Measurements from ENCODE around the gene GAPDH.
"Not testable (repeated sequence)": the region's sequence is repeated elsewhere in the genome, so short reads cannot be mapped to it uniquely, and the experiment has no call there.

Gene GAPDH

DNA sequence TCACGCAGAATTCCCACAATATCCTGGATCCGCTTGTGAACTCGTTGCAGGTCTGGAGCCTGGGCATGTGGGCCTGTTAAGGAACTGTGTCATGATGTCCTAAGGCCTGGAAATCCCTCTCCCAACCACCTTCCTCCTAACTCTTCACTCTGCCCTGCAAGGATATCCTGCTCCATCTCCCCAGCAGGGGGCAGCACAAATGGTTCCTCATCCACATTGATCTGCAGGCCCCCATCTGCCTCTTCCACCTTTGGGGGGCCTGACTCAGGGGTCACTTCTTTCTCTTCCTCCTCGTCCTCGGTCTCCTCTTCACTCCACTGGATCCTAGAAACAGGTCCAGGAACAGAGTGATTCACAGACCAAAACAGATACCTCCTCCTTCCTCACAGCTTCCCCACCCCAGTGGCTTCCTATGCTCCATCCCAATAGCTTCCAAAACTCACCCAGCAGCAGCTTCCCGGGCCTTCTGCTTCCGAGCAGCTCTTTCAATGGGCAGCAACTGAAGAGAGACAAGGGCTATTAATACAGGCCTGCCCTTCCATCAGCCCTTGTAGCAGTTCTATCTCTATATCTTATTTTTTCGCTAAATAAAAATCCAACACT, 29.2 kb downstream of the GAPDH start:
- peak; percentile 82 for DNase-seq (ENCODE audit: low spot score)

DNA sequence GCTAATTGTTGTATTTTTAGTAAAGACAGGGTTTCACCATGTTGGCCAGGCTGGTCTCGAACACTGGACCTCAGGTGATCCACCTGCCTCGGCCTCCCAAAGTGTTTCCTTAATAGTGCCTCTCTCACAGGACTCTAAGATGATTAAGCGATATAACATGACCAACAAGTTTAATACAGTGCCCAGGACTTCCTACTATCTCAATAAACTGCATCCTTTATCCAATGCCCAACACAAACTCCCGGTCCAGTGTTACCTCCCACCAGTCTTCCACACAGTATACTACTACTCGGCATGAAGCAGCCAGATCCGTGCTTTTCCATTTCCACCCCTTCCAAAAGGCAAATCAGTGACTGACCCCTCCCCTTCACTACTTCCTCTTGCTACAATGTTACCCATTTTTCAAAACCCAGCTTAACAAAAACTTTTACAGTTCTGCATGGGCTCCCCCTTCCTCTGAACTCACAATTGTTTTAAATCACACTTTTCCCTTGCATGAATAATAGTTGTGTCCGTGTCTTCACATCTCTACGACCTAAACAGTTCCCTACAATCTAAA, 32.9 kb downstream of the GAPDH start:
- no peak for DNase-seq (ENCODE audit: low spot score)

GRCh38 chr12:6569312-6569711, 35.0 kb downstream of the GAPDH start:
- DNase-seq (ENCODE audit: low spot score): no peak

DNA sequence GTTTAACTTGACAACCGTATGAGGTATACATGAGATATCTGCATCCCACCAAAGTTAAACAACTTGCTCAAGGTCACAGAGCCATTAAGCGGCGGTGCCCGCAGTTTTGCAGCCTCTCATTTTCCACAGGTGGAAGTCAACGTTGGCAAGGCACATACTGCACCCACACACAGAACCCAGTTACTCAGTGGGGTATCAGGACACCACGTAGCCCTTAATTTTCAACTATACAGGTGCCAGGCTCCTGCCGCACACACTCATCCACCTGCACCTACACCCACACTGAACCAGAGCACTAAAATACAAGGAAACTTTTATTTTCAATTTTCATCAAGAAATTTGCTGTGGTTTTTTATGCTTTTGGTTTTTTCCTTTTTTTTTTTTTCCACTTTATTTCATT, 35.5 kb downstream of the GAPDH start:
- no peak for DNase-seq (ENCODE audit: low spot score)

DNA sequence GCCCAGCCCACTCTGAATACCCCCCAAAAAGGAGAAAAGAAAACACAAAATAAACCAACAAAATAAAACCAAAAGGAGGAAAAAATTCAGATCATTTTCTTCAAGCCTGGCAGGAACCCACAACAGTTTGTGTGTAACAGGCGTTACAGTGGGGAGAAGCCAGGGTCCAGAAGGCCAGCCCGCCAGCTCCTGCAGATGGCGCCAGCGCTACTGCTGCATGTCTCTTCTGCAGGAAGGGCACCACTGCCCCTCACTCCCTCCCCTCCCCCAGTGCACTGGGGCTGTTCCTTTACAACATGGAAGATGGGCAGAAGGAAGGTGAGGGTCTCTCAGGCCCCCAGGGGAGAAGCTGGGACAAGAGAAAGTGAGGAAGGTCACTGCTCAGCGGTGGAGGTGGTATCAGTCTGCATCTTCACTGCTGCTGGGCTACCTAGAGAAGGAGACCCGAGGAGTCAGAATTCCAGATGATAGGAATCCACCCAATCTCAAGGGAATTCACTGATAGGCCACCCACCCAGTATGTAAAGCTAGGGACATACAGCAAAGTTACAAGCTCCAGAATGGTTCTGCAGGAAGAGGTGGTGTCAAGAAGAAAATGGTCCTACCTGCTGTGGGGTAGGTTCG, 36.1 kb downstream of the GAPDH start:
- DNase-seq (ENCODE audit: low spot score): peak; percentile 79

DNA sequence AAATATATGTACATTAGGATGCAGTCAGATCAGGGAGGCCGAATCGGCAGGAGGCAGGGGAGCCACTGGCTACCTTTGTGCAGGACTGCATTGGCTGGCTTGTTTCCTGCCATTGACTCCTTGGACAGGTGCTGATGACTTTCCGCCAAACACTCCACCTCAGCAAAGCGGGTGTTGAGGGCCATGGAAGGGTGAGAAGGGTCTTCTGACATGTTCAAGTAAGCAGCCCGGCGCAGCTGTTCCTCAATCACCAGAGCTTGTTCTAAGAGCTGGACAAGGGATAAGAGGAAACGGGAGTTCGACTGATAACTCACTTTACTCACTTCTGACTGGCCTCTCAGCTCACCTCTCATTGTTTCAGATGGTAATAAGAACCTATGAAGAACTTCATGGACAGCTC, 38.7 kb downstream of the GAPDH start:
- no peak for DNase-seq (ENCODE audit: low spot score)

DNA sequence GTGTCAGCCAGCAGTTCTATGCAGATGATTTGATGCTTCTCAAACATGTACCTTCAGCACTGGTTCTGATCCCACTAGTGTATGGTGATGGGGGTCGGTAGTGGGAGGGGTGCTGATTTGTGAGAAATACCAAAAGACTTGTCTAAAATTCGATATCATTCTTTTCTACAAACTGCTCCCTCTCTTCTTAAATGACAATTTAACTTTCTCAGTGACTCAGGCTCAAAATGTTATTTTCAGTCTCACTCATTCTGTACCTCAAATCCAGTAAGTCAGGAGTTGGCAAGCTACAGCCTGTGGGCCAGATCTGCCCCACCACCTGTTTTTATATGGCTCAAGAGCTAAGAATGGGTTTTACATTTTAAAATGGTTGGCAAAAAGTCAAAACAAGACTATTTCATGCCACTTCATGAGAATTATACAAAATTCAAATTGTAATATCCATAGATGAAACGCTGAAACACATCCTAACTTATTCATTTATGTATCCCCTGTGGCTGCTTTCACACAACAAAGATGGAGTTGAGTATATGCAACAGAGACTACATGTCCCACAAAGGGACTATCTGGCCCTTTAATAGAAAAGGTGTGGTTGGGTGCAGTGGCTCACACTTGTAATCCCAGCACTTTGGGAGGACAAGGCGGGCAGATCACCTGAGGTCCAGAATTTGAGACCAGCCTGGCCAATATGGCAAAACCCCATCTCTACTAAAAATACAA, 40.4 kb downstream of the GAPDH start:
- no peak for DNase-seq (ENCODE audit: low spot score)

DNA sequence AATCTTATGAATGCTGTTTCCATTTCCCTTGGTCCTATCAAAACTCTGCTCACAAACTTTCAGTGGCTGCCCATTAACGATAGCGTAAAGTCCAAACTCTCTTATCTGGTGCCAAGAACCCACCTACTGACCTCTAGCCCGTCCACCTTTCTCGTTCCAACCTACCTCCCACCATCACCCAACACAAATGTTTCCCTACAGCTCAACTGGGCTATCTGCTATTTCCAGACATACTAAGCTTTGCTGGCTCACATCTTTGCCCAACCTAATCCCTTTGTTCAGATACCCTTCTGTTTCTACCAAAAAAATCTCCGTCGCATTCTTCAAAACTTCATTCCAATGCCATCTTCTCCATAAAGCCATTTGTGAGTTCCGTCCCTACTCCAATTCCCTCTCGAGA, 41.3 kb downstream of the GAPDH start:
- no peak for DNase-seq (ENCODE audit: low spot score)

DNA sequence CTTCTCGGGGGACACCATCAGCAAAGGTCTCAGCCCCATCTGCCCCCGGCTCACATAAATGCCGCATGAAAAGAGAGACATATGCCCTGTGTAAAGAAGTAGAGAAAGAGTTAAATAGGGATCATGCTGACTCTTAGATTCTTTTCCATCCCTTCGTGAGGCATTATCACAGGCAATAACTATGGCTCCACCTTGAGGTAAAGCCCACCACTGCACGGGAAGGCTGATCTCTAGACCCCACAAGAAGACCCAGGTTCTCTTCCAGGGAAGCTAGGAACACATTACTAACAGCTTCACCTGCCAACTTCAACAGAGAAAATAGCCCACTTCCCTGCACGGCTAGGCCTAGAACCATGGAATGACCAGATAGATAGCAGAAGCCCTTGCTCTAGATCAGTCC, 47.9 kb downstream of the GAPDH start:
- no peak for DNase-seq (ENCODE audit: low spot score)

DNA sequence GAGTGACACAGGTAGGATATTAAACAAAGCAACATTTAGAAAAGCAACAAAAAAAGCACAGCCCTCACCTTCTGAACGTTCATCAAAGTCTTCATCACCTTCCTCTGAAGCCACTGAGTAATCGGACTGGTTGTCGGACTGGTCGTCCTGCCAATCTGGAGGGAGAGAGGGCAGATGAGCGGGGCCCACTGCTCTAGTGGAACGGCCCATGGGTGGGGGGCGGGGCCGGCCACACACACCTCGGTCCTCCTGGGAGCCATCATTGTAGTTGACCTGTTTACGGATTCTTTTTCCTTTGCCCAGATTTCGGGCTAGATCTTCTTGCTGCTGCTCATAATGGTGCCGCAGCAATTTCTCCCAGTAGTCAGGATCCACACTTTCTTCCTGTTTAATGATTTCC, 48.6 kb downstream of the GAPDH start:
- no peak for DNase-seq (ENCODE audit: low spot score)

GRCh38 chr12:6584293-6584692, 50.0 kb downstream of the GAPDH start:
- no peak for DNase-seq (ENCODE audit: low spot score)

- DNase-seq (ENCODE audit: low spot score): not testable (repeated sequence)
Measured at GRCh38 chr12:6586569-6586968, 52.3 kb downstream of the GAPDH start.

Measured in ecto neural progenitor cell (in vitro differentiated cells).